ENCODE measurements around the gene TCEA3. TPM values are rescaled to one million over a fixed set of nuclear protein-coding genes. Genes with fewer than 3 reads are reported as not detected.

Gene TCEA3
- total RNA-seq, 2 donors from 2014 or later = 128 to 133 TPM

DNA sequence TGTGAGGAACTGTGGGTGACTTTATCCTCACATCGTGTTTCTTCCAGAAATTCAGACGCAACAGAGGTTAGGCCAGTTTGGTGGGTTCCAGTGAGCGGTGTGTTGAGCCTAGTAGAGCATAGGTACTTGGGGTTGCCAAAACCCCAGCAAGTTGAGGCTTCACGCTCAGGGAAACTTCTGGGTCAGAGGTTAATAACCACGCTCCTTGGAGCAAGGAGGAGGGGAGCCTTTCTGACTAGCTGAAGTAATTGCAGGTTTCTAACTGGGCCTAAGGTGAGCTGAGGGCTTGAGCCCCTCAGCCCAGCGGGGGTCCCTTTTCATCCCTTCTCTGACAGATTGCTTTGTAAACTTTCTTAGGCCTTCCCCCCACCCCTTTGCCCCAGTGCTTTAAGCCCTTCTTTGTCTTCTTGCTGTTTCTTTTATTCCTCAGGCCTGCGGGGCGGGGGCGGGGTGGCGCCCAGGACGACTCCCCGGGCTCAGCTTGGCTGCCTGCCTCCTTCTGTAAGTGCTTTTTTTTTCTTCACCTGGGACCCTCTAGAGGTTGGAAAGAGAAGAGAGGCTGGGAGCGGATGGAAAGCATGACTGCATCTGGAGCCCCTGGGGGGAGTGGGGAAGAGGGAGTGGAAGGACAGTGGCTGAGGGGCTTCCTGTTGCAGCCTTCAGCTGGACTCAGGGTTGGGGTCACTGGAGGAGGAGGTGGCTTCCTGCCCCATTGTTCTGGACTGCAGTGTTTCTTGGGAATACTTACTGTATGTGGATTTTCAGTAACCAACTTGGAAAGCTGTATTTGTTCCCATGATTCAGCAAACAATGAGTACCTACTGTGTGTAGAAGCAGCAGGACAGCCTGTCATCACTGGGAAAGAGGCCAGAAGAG lies 53.6 kb downstream of the TCEA3 start:
- H3K9me3 ChIP-seq = no peaks in the 10 kb centered on the region
- DNase-seq = no peak
- TF ChIP-seq, protein P1, sequence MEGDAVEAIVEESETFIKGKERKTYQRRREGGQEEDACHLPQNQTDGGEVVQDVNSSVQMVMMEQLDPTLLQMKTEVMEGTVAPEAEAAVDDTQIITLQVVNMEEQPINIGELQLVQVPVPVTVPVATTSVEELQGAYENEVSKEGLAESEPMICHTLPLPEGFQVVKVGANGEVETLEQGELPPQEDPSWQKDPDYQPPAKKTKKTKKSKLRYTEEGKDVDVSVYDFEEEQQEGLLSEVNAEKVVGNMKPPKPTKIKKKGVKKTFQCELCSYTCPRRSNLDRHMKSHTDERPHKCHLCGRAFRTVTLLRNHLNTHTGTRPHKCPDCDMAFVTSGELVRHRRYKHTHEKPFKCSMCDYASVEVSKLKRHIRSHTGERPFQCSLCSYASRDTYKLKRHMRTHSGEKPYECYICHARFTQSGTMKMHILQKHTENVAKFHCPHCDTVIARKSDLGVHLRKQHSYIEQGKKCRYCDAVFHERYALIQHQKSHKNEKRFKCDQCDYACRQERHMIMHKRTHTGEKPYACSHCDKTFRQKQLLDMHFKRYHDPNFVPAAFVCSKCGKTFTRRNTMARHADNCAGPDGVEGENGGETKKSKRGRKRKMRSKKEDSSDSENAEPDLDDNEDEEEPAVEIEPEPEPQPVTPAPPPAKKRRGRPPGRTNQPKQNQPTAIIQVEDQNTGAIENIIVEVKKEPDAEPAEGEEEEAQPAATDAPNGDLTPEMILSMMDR (IDR thresholded peaks at IDR 0.05) = no peak
- no peaks in the 10 kb centered on the region for H3K36me3 ChIP-seq
- no peak overlapping the region for H3K4me3 ChIP-seq
- peak overlapping the region; percentile 93 for H3K27ac ChIP-seq
- no peaks in the 10 kb centered on the region for H3K27me3 ChIP-seq
- H3K4me1 ChIP-seq = peaks cover 17% of the 10 kb centered on the region
- H3K9ac ChIP-seq (ENCODE audit: low read depth in 2 of 2, low read length in 2 of 2) = peak overlapping the region; percentile 32 to 96
- intact Hi-C loops (cut with DNase I) = no loop called here

DNA sequence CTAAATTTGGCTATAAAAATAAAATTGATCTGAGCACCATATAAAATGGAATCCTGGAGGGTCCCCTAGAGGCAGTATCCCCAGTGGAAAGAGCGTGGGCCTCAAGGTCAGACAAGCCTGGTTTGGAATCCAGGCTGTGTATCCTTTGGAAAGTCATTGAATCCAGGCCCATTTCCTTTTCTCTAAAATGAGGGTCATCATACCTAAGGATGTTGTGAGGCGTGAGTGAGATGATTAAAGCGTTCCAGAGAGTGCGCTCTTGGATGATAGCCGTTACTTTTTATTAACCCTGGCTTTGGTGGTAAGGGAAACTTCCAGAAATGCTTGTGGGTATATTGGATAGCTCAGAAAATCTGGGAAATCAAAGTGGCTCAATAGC lies 54.2 kb downstream of the TCEA3 start:
- no peaks in the 10 kb centered on the region for H3K36me3 ChIP-seq
- intact Hi-C loops (cut with DNase I) = no loop called here
- H3K9me3 ChIP-seq = no peaks in the 10 kb centered on the region
- H3K27ac ChIP-seq = peak overlapping the region; percentile 93
- peaks cover 17% of the 10 kb centered on the region for H3K4me1 ChIP-seq
- no peak overlapping the region for H3K4me3 ChIP-seq
- TF ChIP-seq, protein P1 (IDR thresholded peaks at IDR 0.05) = no peak
- no peaks in the 10 kb centered on the region for H3K27me3 ChIP-seq
- H3K9ac ChIP-seq (ENCODE audit: low read depth in 2 of 2, low read length in 2 of 2) = peak overlapping the region in 1 of 2 donors; percentile 96
- no peak for DNase-seq

DNA sequence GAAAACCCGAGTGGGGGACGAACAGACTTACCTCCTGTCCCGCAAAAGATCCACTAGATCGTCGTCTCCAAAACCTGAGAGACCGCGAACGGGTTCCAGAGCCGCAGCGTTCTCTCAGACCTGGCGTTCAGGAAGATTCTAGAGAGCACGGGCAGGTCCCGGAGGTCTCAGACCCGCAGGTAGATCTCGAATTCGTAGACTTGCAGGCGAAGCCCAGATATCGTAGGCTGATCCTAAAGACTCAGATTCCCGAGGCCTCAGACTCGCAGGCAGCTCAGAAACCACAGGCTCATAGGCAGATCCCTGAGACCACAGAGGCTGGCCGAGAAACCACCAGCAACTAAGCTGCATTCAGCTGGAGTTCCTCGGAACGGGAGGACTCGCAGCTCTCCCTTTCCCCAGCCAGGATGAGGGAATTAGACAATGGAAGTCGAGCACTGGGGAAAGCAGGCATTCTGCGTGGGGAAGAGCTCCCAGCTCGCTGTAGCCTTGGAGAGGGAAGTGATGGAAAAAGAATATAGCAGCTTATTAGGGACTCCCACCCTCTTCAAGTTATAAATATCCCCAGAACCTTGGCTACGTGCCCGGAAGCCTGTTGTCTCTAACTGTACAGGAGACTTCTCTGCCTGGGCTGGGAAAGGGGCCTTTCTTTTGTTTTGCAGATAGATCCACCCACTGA lies 55.1 kb downstream of the TCEA3 start, which contains the start of gene ZNF436:
ZNF436 (minus strand) TSS at position 502 of the 679 bp plus-strand sequence. CDS start 1,831 bp downstream, outside the sequence.
- H3K4me1 ChIP-seq = peaks cover 17% of the 10 kb centered on the region
- H3K9me3 ChIP-seq = no peaks in the 10 kb centered on the region
- peak within 1 kb of the TSS; percentile 70 for H3K4me3 ChIP-seq
- peak within 1 kb of the TSS; percentile 93 for H3K27ac ChIP-seq
- DNase-seq = peak; percentile 85
- no peaks in the 10 kb centered on the region for H3K27me3 ChIP-seq
- TF ChIP-seq, protein P1 (IDR thresholded peaks at IDR 0.05) = no peak
- peak within 1 kb of the TSS; percentile 73 to 96 for H3K9ac ChIP-seq (ENCODE audit: low read depth in 2 of 2, low read length in 2 of 2)
- intact Hi-C loops (cut with DNase I) = loop anchor here (10.0 kb wide), 1 partner anchor 115 kb away; the partner anchor contains the start of gene ASAP3
- H3K36me3 ChIP-seq = no peaks in the 10 kb centered on the region

DNA sequence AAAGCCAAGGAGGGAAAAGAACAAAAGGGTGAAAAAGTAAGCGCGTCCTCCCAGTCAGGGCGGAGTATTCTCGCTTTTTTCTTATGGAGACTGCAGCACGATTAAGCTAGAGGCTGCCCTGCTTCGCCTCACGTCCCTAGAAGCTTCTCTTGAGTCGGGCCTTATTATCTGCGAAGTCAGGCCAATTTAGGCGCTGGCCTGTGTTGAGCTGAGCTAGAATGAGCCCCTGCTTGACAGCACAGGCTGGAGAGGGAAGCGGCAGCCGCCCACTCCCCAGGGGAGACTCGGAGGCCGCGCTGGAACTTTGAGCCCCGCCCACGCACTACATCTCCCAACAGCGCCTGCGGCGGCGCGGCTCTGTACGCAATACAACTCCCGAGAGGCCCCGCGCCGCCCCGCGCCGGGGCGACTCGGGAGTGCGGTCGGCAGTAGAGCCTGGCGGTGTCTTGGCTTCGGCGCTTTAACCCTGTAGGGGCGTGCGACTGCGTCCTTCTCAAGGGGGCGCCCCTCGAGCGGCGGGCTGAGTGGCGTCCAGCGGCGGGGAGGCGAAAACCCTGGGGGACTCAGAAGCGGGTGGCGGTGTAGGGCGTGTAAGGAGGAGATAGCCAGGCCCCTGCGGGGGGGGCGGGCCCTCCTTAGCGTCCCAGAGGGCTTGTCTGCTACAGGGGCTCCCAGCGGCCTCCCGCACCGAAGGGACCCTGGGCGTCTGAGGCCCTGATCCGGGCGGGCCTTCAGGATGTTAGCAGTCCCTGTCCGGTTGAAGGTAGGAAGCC lies 55.8 kb downstream of the TCEA3 start:
- TF ChIP-seq, protein P1 (IDR thresholded peaks at IDR 0.05) = no peak
- peaks cover 17% of the 10 kb centered on the region for H3K4me1 ChIP-seq

More for the DNA sequence above, 55.8 kb downstream of the TCEA3 start:
- intact Hi-C loops (cut with DNase I) = loop anchor here (10.0 kb wide), 1 partner anchor 116 kb away; the partner anchor contains the start of gene ASAP3
- Histone ChIP-seq H3K27me3 (no peaks in the 10 kb centered on the region), H3K9me3 (no peaks in the 10 kb centered on the region), H3K36me3 (no peaks in the 10 kb centered on the region), H3K4me3 (peak overlapping the region; percentile 70), H3K9ac (ENCODE audit: low read depth in 2 of 2, low read length in 2 of 2) (peak overlapping the region; percentile 73 to 96), H3K27ac (peak overlapping the region; percentile 93)
- DNase-seq = peak; percentile 90

All from colonic mucosa (tissue), 4 donors.